Fibroblast of skin of abdomen (primary cell): Measurements from ENCODE around the gene SHISAL2A. TPM values are rescaled to one million over a fixed set of nuclear protein-coding genes. Genes with fewer than 3 reads are reported as not detected.

ENCODE experiments used
- DNase-seq: peaks from one replicate; pipeline ENCODE4 v3.0.0-alpha.2; 2013
- polyA plus RNA-seq, 2 experiments: library from polyadenylated mRNA; unstranded; fragments of 120-200 nt; gene quantifications; one replicate each; pipeline ENCODE4 v1.2.1, GENCODE V29; 2013; ENCODE audit not compliant: insufficient read length in 2 of 2

The SHISAL2A gene
- 0.28 TPM for polyA plus RNA-seq (2013, experiment 1 of 2; ENCODE audit: insufficient read length)
- 0.12 TPM for polyA plus RNA-seq (2013, experiment 2 of 2; ENCODE audit: insufficient read length)

DNA sequence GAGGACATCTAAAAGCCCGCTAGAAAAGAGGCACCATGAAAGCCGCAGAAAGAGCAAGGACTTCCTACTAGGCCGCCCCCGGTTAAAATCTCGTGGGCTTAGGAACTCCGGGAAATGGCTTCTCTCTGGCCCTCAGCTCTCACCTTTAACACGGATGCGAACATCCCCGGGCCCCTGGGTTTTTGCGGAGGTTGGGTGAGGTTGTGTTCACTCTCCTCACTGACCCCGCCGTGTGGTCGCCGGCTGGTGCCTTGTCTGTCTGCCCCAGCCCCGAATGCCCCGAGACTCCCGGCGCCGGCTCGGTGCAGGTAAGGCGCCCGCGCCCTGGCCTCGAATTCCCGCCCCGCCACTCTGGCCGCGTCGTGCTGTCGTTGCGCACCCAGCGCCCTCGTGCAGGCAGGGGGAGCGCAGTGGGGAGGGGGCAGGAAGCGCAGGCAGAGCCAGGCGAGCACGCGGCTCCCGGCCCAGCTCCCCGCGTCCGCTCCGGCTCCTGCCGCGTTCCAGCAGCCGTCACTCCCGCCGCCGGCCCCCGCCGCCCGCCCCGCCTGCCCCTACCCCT is at the start of gene SHISAL2A:
TSS of gene SHISAL2A (plus strand) at position 437 of the 559 bp plus-strand sequence. CDS start 326 bp downstream, outside the sequence.
- DNase-seq: peak; percentile 28

DNA sequence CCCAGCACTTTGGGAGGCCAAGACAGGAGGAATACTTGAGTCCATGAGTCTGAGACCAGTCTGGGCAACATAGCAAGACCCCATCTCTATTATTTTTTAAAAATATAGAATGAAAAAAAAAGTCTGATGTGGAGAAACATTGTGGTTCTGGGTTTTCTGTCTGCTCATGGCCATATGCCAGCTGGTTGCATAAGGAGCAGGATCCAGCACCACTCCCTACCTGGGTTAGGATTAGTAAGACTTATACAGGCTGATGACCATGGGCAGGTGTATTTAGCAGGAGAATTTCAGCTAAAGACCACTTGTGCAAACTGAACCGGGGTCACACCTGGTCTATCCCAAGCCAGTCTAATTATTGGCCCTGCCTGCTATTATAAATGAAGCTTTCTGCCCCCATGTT is 47.5 kb upstream of the SHISAL2A start:
- no peak for DNase-seq

DNA sequence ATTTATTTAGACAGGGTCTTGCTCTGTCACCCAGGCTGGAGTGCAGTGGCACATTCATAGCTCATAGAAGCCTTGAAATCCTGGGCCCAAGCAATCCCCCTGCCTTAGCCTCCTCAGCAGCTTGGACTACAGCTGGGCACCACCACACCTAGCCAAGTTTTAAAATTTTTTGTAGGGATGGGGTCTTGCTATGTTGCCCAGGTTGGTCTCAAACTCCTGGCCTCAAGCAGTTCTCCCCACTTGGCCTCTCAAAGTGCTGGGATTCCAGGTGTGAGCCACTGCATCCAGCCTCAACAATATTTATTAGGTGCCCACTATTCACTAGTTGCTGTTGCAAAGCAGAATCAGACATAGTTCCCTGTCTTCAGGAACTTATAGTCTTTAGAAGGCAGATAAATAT is 44.9 kb upstream of the SHISAL2A start:
- DNase-seq: no peak

DNA sequence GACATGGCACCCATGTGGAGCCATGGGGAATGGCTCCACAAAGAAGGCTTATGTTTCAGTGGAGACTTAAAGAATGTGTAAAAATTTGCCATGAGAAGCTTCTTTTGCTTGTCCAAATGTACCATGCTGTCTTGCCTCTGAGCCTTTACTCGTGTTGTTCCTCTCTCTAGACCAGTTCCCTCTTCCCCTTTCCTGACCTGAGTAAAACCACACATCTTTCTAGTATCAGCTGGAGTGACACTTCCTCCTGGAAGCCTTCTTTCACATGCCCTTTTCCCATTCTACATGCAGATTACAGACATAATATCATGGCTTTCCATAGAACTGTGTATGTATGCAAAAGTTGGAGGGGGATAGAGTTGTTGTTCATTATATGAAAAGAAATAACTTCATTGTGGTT is 44.4 kb upstream of the SHISAL2A start:
- DNase-seq: no peak

DNA sequence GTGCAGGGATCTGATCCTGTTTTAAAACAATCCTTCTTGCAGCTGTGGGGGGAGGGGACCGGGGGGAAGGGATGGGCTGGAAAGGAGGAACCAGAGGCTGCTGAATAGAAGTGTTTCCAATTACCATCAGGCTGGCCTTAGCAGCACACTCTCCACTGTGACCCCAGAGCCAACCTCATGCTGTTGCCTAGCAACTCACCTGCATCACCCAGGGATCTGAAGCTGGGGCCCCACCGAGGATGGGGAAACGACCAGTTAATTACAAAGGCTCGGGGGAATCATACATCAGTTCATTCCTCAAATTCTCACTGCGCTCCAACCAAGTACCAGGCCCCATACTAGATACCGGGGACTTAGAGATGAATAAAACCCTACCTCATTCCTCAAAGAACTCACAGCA is 42.7 kb upstream of the SHISAL2A start:
- no peak for DNase-seq

DNA sequence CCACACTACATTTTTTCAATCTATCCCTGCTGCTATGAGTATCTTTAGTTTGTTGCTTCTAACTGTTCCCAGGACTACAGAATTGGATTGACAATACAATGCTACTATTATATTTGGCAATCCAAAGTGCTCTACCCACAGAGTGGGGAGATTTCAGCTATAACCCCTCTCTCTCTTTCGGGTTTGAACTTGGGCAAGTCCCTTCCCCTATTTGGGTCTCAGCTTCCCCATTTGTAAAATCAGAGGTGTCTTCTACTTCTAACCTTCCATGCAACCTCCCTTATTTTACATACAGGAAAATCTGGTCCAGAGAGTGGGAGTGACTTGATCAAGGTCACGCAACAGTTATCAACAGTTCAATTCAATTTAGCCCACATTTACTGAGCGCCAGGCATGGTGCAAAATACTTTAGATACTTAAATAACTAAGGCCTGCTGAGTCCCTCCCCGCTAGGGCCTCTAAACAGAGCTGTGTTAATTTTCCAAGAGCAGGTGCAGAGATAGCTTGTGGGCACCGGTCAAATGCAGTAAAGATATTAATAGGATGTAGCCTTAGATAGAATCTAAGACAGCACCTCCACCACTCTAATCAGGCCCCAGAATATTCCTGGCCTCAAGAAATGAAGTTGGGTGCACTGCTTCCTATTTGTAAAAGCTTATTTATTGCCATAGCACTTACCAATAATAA is 40.2 kb upstream of the SHISAL2A start:
- DNase-seq: no peak

DNA sequence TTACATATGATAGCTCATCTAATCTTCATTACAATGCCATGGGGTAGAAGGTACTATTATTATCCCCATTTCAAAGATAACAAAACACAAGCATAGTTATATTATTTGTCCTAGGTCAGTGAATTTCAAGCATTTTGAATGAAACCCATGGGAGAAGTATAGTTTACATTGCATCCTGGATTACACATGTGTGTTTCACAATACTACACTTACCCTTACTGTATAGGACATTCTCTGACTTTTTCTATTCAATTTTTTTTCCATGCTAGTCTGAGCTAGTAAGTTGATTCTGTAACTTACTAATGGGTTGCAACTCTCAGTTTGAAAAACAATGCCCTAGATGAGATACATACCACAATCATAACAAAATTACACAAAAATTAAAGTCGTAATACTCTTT is 39.5 kb upstream of the SHISAL2A start:
- no peak for DNase-seq

DNA sequence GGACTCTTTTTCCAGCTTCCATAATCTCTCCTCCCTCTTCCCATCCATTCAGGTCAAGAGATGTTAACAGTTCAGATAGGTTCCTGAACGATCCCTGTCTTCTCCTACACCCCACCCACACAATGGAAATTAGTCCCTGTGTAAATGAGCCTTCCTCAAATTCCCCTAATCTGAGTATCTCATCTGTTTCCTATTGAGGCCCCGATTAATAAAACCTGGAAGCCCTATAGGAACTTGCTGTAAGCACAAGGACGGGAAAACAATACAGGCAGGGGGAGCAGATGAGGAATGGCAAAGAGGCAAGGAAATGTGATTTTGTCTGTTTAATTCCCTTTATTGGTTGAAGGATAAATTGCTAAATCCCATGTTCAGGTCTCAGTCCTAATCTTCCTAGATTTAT is 37.9 kb upstream of the SHISAL2A start:
- DNase-seq: no peak

DNA sequence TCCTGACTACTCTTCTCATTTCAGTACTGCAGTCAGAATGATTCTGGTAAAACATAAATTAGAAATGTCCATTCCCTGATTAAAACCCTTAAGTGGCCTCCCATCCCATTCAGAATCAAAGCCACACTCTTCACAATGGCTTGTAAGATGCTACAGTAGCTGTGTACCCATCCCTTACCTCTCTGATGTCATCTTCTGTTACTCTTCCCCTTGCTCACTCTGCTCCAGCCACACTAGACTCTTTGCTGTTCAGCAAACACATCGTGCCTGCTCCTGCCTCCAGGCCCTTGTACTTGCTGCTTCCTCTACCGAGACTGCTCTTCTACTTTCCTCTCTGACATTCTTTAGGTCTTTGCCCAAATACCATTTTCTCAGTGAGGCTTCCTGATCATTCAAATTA is 35.1 kb upstream of the SHISAL2A start:
- no peak for DNase-seq

DNA sequence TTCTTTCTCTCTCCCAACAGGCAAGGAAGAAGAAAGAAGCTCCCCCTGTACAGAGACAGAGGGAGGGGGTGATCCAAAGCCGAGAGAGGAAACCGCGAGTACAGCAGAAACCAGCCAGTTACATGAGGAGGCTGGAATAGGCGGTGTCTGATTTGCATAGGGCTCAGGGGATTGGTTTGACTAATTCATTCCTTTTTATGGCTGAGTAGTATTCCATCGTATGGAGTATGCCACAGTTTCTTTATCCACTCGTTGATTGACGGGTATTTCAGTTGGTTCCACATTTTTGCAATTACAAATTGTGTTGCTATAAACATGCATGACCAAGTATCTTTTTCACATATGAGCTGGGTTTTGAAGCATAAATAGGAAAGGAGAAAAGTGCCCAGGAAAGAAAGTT is 34.2 kb upstream of the SHISAL2A start:
- DNase-seq: no peak

DNA sequence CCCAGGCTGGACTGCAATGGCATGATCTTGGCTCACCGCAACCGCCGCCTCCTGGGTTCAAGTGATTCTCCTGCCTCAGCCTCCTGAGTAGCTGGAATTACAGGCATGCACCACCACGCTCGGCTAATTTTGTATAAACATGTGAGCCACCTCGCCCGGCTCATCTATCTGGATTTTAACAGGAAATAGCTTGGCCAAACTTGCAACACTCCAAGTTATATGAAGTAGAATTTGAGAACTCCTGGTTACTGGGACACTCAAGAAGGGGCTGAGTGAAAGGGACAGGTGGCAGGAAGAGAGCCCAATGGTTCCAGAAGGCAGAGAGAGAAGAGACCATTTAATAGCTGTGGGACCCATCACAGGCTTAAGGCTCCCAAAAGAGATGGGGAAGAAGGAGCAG is 33.7 kb upstream of the SHISAL2A start:
- DNase-seq: no peak

DNA sequence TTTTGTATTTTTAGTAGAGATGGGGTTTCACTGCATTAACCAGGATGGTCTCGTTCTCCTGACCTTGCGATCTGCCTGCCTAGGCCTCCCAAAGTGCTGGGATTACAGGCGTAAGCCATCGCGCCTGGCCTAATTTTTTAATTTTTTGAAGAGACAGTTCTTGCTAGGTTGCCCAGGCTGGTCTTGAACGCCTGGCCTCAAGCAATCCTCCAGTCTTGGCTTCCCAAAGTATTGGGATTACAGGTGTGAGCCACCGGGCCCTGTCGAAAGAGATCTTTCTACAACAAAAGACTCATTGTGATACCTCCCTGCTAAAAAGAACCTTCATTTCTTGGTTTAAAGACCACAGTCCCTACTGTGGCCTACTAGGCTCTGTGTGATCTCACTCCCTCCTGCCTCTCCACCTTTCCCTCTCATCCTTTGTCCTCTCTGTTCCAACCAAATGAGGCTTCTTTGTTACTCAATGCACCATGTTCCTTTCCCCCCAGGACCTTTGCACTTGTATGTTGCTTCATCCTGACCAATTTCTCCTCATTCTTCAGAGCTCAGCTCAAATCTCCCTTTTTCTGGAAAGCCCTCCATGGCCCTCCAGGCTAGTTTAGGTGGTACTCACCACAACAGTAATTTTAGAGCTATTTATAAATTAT is 32.3 kb upstream of the SHISAL2A start:
- no peak for DNase-seq

DNA sequence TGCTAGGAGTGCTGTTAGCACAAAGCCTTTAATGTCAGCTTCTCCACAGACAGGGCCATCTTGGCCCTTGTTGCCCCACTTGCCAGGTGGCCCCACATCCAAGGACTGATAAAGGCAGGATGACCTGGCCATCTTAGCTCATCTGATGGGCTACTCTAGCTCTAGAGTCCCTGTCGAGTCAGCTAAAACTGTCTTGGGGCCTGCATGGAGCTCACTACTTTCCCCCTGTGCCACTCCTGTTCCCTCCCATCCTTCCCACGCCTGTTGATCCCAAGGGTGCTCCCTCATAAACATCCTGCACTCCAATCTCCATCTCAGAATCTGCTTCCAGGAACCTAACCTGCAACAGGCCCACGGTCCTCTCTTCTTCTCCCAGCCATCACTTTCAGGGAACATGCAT is 31.4 kb upstream of the SHISAL2A start:
- no peak for DNase-seq

DNA sequence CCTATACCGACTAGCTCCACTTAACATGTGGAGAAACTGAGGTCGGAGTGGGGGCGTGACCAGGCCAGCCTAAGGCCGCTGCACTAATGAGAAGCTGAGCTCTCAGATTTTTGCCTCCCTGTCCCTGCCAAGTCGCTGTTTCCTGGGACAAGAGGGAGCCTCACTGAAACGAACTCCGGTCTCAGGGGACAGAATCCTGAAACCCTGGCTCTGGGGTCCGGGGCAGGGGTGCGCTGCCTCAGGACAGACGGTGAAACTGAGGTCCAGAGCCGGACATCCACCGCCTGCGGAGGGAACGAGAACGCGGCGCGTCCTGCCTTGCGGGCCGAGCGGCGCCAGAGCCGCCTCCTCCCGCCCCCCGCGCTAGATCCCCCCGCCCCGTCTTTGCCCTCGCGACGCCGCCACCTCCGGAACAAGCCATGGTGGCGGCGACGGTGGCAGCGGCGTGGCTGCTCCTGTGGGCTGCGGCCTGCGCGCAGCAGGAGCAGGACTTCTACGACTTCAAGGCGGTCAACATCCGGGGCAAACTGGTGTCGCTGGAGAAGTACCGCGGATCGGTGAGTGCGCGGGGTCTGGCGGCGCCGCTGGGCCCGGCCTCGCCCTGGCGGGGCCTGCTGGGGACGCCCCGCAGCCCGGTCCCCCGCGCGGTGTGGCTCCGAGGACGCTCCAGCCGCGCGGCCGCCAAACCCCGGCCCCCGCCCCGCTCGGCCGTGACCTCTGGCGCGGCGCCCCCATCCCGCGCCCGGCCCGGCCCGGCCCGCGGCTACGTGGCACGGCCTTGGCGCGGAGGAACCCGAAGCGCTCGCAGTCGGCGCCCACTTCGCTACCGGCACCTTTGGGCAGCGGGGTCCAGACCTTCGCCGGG is 30.7 kb upstream of the SHISAL2A start, which contains the start of gene GPX7:
TSS of gene GPX7 (plus strand) at position 381 of the 865 bp plus-strand sequence. CDS start at position 420, 39 bp downstream.
- DNase-seq: peak; percentile 68

DNA sequence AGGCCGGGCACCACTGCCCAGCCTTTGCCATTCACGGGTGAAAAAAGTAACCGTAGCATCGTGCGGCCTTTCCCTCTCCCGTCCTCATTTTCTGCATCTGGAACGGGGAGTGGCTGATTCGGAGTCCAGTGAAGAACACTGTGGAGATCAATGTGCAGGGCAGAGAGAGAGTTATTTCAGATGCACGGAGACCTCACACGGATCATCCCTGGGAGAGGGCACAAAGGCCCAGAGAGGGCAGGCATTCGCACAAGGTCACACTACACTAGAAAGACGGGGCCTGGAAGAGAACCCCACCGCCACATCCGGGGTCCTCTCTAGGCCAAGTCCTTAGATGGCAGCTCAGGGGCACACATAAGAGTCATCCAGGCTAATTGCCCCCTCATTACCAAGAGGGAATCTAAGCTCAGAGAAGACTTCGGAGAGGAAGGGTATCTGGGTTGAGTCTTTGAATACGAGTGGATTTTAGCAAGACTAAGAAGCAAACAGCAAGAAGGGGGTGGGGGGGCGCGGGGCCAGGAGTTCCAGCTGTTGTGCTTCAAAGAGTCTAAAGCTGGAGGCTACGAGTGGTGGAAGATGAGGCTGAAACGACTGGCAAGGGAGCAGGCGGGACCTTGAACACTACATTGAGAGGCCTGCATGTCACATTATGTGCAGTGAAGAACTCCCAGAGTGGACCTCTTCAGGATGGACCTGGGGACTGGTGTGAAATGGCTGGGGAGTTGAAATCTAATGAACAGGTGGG is 29.9 kb upstream of the SHISAL2A start:
- peak; percentile 33 for DNase-seq

DNA sequence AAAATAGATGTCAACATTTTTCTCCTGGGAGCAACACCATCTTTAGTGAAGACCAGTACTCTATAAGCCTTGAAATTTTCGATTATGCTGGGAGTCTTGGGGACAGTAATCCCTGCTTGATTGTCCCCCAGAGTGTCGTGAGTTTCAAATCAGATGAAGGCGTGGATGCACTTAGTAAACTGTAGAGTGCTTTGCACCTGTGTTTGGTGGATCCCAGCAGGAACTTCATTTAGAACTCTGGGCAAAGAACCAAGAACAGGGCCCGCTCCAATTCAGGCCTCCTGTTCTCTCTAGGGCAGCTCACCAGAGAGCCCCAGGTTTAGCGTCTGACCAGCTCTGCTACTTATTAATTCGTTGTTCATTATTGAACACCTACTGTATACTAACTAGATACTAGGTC is 29.3 kb upstream of the SHISAL2A start:
- DNase-seq: no peak

DNA sequence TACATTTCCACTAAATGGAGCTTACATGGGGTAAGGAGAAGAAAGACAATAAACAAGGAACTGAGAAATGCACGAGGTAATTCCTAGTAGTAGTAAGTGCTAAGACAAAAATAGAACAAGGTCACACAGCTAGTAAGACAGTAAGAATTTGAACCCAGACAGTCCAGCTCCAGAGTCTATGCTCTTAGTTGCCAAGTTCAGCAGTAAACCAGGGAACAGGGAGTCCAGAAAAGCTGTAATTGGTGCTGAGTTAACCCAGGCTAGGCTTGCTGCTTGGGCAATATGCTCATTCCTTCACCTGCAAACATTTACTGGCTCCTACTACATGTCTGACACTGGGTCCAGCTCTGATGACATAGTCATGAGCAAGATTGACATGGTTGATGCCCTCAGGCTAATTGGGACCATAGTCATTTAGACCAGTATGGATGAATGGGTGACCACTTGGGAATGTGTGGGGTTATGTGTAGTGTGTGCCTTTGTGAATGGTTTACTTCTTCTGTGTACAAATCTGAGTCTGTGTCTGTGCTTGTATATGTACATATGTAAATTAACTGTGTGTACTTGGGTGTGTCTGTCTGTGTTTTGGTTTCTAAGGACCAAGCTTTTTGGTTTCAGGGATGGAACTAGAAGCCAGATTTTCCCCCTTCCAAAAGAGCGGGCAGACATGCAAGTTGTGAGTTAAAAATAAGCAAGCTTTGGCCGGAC is 28.8 kb upstream of the SHISAL2A start:
- DNase-seq: peak; percentile 5

DNA sequence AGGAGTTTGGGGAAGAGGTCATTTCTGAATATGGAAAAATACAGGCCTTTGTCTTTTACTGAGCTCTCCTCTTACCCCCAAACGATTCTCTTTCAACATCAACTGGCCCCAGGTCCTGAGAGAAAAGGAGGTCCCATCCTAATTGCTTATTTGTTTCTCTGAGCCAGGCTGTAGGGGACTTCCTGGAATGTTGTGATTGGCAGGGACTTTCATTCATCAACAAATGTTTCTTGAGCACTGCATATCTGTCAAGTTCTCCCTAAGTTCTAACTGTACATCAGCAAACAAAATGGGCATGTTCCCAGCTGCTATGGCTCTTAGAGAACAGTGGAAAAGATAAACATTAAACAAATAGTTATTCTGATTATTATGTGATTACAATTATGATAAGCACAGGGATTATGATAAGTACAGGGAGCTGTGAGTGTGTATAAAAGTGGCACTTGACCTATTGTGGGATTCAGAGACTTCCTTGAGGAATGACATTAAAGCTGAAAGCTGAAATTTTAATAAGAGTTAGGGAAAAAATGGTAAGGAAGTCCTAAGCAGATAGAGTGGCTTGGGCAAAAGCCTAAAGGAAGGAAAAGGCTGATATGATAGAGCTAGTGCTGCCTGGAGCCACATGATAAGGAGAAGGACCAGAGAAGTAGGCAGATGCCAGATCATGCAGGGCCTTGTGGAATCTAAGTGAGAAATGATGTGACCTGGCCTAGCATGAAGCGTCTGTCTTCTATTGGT is 19.2 kb upstream of the SHISAL2A start:
- DNase-seq: no peak

DNA sequence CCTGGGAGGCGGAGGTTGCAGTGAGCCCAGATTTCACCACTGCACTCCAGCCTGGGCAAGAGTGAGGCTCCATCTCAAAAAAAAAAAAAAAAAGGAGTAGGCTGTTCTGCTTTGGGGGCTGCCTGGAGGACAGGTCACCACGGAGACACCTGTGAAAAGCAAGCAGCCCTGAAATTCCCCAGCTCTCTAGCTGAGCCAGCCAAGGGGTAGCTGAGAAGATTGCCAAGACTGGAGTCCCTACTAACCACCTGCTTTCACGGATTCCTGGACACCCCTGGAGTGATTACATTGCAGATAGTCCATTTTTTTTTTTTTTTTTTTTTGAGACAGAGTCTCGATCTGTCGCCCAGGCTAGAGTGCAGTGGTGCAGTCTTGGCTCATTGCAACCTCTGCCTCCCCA is 18.3 kb upstream of the SHISAL2A start:
- no peak for DNase-seq

DNA sequence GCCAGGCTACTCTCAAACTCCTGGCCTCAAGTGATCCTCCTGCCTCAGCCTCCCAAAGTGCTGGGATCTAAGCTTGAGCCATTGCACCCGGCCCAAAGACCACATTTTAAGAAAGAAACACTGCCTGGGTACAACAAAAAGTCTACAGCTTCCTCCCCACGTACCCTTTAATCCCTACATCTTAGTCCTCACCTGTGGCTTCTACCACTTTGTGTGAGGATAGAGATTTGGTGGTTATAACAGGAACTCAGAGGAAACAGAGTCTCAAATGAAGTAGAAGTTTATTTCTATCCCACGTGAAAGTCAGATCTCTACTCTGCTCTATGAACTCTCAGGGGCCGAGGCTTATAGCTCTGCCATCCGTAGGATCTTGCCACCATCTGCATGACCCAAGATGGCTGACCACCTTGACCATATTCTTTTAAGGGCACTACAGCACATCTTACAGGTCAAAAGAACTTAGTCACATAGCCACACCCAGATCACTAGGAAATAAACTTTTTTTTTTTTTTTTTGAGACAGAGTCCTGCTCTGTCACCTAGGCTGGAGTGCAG is 17.4 kb upstream of the SHISAL2A start:
- DNase-seq: no peak
